NCI-H1092 treated with DMSO at 0.1 percent for 48 hours (cell line): Measurements from ENCODE around the gene RABAC1.
"Not testable (repeated sequence)": the region's sequence is repeated elsewhere in the genome, so short reads cannot be mapped to it uniquely, and the experiment has no call there.

Source experiments
- DNase-seq: peaks from one replicate; lab custom pipeline; 2025; lab: John Stamatoyannopoulos, UW

The RABAC1 gene

GRCh38 chr19:41959056-41960053, at the start of gene RABAC1:
Gene RABAC1, minus strand, starts transcription at chr19:41959321. Its CDS starts 29 bp downstream, at chr19:41959292.
- DNase-seq: peak; percentile 87

GRCh38 chr19:42006569-42006968, 47.4 kb upstream of the RABAC1 start:
- no peak for DNase-seq

GRCh38 chr19:42005504-42005903, 46.4 kb upstream of the RABAC1 start:
- DNase-seq: no peak

- no peak for DNase-seq
These were observed 44.6 kb upstream of the RABAC1 start for GRCh38 chr19:42003506-42004294.

GRCh38 chr19:41999878-42000208, 40.7 kb upstream of the RABAC1 start:
- no peak for DNase-seq

GRCh38 chr19:41999071-41999877, 40.2 kb upstream of the RABAC1 start:
- no peak for DNase-seq

GRCh38 chr19:41998246-41999020, 39.3 kb upstream of the RABAC1 start:
- peak; percentile 3 for DNase-seq

GRCh38 chr19:41997851-41998229, 38.7 kb upstream of the RABAC1 start:
- DNase-seq: no peak

- peak; percentile 7 for DNase-seq
These were observed 38.2 kb upstream of the RABAC1 start for GRCh38 chr19:41997121-41997850.

GRCh38 chr19:41995959-41996797, 37.1 kb upstream of the RABAC1 start:
- DNase-seq: no peak

- no peak for DNase-seq
These were observed 36.2 kb upstream of the RABAC1 start for GRCh38 chr19:41994994-41995958.

- no peak for DNase-seq
These were observed 35.4 kb upstream of the RABAC1 start for GRCh38 chr19:41994521-41994971.

GRCh38 chr19:41993612-41994483, 34.7 kb upstream of the RABAC1 start, which contains the start of gene ATP1A3:
Gene ATP1A3, minus strand, starts transcription at chr19:41994230. Its CDS starts 154 bp downstream, at chr19:41994076.
- peak; percentile 55 for DNase-seq

GRCh38 chr19:41991925-41992569, 32.9 kb upstream of the RABAC1 start:
- DNase-seq: not testable (repeated sequence)

- no peak for DNase-seq
These were observed 31.9 kb upstream of the RABAC1 start for GRCh38 chr19:41991025-41991424.

GRCh38 chr19:41990615-41991014, 31.5 kb upstream of the RABAC1 start:
- no peak for DNase-seq

GRCh38 chr19:41990028-41990427, 30.9 kb upstream of the RABAC1 start:
- no peak for DNase-seq
